Measurements from ENCODE around the gene LRATD1.
"Not testable (repeated sequence)": the region's sequence is repeated elsewhere in the genome, so short reads cannot be mapped to it uniquely, and the experiment has no call there.

Gene LRATD1

DNA sequence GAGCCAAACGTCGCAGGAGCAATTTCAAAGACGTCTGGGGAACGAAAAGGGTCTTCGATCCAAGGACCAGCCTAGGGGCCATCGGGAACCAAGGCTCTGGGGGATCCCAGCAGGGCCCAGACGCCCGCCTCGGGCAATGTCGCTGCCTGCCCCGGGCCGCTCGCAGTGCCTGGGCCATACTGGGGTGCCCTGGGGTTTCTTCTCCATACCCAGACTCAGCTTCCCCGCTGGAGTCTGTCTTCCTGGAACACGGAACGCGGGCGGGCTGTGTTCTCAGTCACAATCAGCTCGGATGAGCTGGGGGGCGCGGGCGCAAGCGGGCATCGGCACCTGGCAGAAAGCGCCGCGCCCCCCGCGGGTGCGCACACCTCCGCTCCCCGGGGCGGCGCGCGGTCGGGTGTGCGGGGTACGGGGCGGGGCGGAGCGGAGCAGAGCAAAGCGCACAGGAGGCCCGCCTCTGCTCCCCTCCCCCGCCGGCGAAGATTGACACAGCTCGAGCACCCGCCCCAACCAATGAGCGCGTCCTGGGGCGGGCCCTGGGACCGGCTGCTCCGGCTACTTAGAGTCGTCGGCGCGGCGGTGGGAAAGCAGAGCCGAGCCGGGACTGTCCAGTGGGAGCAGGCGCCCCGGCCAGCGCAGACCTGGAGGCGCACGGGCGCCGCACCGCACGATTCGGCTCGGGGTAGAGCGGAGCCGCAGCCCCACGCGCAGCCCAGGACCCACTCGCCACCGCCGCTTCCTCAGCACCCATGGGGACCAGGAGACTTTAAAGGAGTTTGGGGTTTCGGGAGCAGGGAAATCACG lies at the start of gene LRATD1:
TSS of gene LRATD1 (plus strand) at position 585 of the 804 bp plus-strand sequence. CDS start 1,263 bp downstream, outside the sequence.
- no peak for DNase-seq

DNA sequence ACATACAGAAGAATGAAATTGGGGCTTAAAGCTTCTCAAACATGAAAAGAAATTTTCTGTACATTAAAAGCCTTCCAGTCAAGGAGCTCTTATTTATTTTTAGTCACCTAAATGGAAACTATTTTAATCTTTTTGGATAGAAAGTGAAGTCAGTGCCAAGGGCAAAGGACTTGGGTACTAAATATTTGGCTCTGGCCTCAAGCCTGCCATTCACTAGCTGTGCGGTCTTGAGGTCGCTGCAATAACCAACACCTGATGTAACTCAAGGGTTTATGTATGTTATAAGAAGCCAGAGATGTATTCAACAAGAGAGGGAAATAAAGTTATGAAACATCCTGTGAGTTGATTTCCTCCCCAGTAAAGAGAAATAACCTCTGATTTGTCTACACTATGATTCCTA lies 49.5 kb upstream of the LRATD1 start:
- DNase-seq = no peak

DNA sequence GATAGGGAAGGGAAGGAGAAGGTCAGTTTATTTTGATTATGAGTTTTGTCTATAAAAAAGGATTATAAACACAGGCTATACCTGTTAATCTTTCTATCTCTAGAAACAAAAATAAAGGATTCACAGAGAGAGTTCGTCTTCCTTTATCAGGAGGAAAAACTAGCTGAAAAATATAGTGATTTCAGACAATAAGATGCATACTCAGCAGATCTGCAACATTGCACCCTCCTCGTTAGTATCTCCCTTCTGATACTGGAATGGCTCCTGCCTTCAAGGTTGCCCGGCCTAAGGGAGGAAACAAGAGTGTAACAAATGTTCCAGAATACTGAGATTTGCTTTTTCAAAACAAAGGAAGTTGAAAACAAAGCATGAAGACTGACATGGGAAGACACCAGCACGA lies 48.7 kb upstream of the LRATD1 start:
- no peak for DNase-seq

DNA sequence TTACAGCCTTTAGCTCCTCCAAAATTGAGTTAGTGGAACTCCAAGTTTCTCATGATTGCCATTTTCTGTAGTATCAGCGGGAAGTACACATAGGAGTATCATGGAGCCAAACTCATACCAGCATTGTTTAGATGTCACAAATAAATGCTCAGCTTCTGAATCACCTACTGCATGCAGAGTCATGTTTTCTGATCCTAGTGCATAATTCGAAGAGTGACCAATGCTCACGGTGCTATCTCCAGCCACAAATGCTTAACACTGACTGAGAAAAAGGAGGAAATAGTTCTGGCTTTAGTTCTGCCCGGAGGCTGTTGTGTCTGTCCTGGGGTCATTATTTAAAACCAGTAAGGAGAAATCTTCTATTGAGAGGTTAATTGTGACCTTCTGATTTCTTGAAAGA lies 45.4 kb upstream of the LRATD1 start:
- DNase-seq = no peak

DNA sequence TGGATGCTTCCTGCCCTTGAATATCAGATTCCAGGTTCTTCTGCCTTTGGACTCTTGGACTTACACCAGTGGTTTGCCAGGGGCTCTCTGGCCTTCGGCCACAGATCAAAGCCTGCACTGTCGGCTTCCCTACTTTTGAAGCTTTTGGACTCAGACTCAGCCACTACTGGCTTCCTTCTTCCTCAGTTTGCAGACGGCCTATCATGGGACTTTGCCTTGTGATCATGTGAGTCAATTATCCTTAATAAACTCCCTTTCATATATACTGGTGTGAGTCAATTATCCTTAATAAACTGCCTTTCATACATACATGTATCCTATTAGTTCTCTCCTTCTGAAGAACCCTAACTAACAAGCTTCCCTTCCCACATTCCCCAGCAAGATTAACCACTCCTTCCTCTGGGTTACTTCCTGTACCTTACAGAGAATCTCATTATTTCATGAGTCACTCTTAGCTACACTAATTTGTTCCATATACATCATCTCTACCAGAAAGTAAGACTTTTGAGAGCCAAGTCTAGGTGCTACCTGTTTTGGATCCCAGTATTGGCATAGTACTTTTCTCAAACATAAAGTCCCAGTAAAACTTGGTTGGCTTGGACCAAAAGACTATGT lies 31.3 kb upstream of the LRATD1 start:
- DNase-seq = no peak

- DNase-seq = no peak
These were observed 30.2 kb upstream of the LRATD1 start for GRCh38 chr2:14602309-14602708.

DNA sequence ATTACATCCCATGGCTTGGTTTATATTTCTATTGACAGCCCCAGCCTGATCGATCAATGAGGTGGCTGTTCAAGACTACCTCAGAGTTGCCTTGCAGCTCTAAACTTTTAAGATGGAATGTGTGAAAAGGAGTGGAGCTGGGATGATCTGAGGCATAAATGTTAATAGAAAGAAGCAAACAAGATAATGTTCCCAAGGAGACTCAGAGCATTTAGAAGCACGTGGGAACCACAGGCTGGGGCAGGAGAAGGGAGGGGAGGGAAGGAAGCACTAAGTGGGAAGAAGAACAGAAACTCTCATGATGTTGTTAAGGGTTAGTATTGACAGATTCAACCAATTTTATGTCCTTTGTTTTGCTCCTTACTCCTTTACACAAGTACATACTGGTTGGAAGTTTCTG lies 28.8 kb upstream of the LRATD1 start:
- no peak for DNase-seq

DNA sequence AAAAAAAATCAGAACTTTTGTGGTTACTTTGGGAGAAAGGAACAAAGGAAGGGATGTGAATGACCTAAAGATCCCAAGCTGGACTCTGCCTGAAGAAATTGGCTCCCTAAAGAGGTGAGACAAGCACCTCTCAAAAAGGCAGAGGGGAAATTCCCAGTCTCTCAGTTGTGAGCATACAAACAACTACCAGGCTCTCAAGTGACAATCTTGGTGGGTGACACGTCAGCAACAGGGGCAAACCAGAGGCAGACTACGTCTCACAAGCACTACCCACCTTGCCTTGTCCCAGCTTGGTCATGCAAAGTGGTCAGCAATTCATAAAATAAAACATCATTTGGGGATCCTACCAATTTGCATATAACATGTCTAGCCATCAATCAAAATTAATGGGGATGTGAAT lies 24.3 kb upstream of the LRATD1 start:
- no peak for DNase-seq

- DNase-seq = no peak
These were observed 18.5 kb upstream of the LRATD1 start for GRCh38 chr2:14614017-14614416.

GRCh38 chr2:14615121-14615520 lies 17.4 kb upstream of the LRATD1 start:
- no peak for DNase-seq

- DNase-seq = no peak
These were observed 16.8 kb upstream of the LRATD1 start for GRCh38 chr2:14615760-14616159.

DNA sequence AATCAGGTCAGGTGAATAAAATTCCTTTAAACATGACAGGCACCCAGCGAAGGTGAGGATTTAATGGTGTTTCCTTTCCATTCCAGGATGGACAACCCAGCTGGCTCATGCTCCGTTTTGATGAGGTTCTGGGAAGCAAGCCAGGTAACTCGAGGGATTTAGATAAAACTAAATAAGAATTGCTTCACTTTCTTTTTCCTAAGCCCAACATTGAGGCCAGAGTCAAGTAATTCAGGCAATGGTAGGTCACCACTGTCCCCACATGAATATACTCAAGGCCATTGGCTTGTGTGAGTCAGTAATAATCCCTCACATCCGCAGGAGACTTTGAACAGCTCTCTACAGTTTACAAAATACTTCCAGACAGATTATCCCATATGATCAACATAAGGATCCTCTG lies 16.2 kb upstream of the LRATD1 start:
- DNase-seq = no peak

GRCh38 chr2:14616950-14617349 lies 15.6 kb upstream of the LRATD1 start:
- no peak for DNase-seq

- no peak for DNase-seq
These were observed 13.1 kb upstream of the LRATD1 start for GRCh38 chr2:14619441-14619840.

GRCh38 chr2:14621114-14621513 lies 11.4 kb upstream of the LRATD1 start:
- DNase-seq = no peak

DNA sequence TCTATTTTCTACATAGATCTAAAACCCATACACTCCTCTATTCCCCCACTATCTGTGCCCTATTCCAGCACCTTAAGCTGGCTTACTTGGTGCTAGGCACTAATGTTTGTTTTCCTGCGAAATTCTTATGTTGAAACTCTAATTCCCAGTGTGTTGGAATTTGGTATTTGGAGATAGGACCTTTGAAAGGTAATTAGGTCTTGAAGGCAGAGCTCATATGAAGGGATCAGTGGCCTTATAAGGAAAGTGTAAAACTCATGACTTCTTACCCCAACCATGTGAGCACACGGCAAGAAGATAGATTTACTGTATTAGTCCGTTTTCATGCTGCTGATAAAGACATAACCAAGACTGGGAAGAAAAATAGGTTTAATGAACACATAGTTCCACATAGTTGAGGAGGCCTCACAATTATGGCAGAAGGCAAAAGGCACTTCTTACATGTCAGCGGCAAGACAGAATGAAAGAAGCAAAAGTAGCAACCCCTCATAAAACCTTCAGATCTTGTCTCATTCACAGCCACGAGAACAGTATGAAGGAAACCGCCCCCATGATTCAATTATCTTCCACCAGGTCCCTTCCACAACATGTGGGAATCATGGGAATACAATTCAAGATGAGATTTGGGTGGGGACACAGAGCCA lies 10.5 kb upstream of the LRATD1 start:
- no peak for DNase-seq

DNA sequence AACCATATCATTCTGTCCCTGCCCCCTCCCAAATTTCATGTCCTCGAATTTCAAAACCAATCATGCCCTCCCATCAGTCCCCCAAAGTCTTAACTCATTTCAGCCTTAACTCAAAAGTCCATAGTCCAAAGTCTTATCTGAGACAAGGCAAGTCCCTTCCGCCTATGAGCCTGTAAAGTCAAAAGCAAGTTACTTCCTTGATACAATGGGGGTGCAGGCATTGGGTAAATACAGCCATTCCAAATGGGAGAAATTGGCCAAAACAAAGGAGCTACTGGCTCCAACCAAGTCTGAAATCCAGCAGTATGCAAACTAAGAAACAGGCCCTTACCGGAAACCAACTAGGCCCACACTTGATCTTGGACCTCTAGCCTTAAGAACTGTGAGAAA lies 10.0 kb upstream of the LRATD1 start:
- not testable (repeated sequence) for DNase-seq

GRCh38 chr2:14623237-14623636 lies 9.3 kb upstream of the LRATD1 start:
- DNase-seq = no peak

DNA sequence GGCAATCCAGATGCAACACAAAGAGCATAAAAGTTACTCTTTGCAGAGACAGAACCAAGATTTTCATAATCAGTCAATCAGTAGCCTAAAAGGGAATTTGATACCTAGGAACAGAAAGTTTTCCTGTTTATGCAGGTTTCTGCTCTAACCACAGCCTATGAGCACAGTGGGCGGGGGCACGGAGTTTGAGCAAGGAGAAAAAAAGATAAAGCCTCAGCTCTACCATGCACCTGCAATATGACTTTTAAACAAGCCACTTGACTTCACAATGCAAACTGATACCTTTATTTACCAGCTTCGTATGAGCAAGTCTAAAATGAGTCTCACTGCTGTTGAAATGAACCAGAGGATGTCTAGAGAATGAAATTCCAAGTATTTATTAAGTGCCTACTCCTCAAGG lies 5.6 kb upstream of the LRATD1 start:
- no peak for DNase-seq

DNA sequence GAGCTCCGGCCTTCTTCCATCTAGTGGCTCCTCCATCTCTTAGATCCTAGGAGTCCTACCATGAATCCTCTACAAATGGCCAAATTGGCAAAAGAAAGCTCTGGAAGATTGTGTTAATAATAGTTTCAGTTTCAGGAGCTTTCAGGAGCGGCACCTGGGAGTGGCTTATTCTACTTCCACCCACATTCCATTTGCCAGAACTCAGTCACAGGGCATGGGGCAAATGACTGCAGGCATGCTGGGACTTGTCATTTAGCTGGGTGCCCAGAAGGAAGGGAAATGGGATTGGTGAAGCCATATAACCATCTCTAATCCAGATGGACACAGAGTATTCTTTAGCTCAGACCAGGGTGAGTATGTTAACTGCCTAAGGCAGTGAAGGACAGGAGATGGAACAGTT lies 3.6 kb upstream of the LRATD1 start:
- no peak for DNase-seq

DNA sequence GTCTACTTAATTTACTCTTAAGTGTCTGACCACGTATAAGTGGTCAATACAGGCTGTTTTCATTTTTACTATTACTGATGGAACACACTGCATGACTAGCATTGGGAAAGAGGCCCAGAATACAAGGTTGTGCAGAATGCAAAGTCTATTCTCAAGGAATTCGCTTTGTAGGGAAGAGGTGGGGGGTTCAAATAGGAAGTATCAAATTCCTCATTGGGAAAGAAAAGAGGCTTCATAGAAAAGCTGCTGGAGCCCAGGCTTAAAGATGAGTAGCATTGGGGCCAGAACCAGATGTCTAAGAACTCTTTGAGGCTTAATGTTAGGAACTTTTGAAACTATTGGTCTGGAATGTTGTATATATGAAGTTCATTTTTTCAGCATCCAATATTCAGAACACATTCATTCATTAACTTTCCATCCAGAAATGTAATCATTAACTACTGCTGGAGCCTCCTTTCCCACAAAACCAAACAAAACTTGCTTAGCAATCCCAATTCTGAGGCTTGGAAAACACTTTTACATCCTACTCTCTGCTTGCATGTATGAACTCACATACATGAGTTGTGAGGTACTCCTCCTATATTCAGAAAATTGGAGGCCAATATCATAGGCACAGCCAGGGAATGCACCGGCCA lies 994 bp upstream of the LRATD1 start:
- DNase-seq = no peak

GRCh38 chr2:14633061-14633460 lies 544 bp downstream of the LRATD1 start:
- DNase-seq = no peak

GRCh38 chr2:14633461-14634181 lies 1.1 kb downstream of the LRATD1 start:
- DNase-seq = no peak

Measured in activated CD8-positive, alpha-beta memory T cell treated with anti-CD3 and anti-CD28 coated beads for 24 hours (primary cell).